ENCODE results near the gene JPH3. TPM values are rescaled to one million over a fixed set of nuclear protein-coding genes. Genes with fewer than 3 reads are reported as not detected.

JPH3 gene
- total RNA-seq, 4 donors from 2014 or later: not detected

DNA sequence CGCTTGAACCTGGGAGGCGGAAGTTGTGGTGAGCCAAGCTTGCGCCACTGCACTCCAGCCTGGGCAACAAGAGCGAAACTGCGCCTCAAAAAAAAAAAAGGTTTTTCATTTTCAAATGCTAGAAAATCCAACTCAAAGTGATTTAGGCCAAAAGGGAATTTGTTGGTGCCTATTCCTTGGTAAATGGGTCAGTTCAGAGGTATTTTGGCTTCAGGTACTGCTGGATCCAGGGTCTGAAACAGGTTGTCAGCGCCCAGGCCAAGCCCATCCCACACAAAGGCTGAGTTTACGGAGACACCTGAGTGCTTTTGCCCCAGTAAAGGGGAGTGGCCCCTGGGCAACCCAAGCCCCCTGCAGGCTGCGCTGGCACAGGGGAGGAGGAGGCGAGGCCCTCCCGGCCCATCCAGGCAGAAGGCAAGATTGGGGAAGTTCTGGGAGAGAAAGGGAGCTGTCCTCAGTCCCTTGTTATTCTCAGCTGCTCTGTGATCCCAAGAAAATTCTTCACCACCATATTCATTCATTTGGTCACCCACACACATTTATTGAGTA, 8.5 kb upstream of the JPH3 start:
- H3K9me3 ChIP-seq: no peaks in the 10 kb centered on the region
- peaks cover 0 to 7% of the 10 kb centered on the region in 2 donors for H3K4me1 ChIP-seq
- in situ Hi-C loops (cut with MboI; ENCODE audit: low sequenced_read_pairs in 4 of 4) (no loop called here), intact Hi-C loops (cut with DNase I; ENCODE audit: low total_unique reads) (no loop called here)
- peaks cover 9 to 25% (median 14%) of the 10 kb centered on the region in 3 donors for H3K27me3 ChIP-seq
- no peak overlapping the region for H3K4me3 ChIP-seq
- DNase-seq: no peak
- H3K27ac ChIP-seq: no peak overlapping the region
- H3K36me3 ChIP-seq: no peaks in the 10 kb centered on the region
- no peak for ATAC-seq
- TF ChIP-seq, protein P1, sequence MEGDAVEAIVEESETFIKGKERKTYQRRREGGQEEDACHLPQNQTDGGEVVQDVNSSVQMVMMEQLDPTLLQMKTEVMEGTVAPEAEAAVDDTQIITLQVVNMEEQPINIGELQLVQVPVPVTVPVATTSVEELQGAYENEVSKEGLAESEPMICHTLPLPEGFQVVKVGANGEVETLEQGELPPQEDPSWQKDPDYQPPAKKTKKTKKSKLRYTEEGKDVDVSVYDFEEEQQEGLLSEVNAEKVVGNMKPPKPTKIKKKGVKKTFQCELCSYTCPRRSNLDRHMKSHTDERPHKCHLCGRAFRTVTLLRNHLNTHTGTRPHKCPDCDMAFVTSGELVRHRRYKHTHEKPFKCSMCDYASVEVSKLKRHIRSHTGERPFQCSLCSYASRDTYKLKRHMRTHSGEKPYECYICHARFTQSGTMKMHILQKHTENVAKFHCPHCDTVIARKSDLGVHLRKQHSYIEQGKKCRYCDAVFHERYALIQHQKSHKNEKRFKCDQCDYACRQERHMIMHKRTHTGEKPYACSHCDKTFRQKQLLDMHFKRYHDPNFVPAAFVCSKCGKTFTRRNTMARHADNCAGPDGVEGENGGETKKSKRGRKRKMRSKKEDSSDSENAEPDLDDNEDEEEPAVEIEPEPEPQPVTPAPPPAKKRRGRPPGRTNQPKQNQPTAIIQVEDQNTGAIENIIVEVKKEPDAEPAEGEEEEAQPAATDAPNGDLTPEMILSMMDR (IDR thresholded peaks at IDR 0.05 in 4 of 5, conservative IDR thresholded peaks at IDR 0.05 in 1 of 5): no peak

DNA sequence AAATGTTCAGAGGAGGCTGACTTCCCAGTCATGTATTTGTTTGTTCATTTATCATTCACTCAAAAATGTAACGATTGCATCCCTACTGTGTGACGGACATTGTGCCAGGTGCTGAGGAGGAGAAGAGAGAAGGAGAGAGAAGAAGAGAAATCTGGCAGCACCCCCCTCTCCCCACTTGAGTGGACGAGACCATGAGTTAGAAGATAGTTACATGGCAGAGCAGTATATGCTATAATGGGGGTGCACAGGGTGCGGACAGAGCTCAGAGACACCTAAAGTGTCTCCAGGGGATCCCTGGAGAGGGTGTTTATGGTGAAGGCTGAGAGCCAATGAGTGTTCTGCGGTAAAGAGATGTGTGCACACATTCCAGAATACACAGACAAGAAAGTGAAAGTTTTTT, 6.6 kb upstream of the JPH3 start:
- in situ Hi-C loops (cut with MboI; ENCODE audit: low sequenced_read_pairs in 4 of 4) (no loop called here), intact Hi-C loops (cut with DNase I; ENCODE audit: low total_unique reads) (no loop called here)
- Histone ChIP-seq H3K4me3 (no peak overlapping the region), H3K27me3 (peaks cover 25 to 44% (median 29%) of the 10 kb centered on the region in 3 donors), H3K9me3 (no peaks in the 10 kb centered on the region), H3K36me3 (no peaks in the 10 kb centered on the region), H3K27ac (no peak overlapping the region), H3K4me1 (no peaks in the 10 kb centered on the region)
- DNase-seq (no peak), ATAC-seq (no peak)
- TF ChIP-seq, protein P1 (IDR thresholded peaks at IDR 0.05 in 4 of 5, conservative IDR thresholded peaks at IDR 0.05 in 1 of 5): no peak
- TF ChIP-seq POLR2A (IDR thresholded peaks at IDR 0.05): no peak

DNA sequence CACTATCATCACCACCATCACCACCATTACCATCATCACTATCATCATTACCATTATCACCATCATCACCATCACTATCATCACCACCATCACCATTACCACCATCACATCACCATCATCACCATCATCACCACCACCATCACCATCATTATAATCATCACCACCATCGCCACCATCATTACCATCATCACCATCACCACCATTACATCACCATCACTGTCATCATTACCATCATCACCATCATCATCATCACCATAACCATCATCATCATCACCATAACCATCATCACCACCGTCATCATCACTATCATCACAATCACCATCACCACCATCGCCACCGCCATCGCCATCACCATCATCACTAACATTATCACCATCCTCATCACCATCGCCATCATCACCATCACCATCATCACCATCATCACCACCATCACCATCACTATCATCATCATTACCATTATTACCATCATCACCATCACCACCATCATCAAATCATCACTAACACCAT, 4.9 kb upstream of the JPH3 start:
- ATAC-seq (no peak), DNase-seq (no peak)
- peaks cover 38 to 57% (median 40%) of the 10 kb centered on the region in 3 donors for H3K27me3 ChIP-seq
- H3K4me1 ChIP-seq: no peaks in the 10 kb centered on the region
- H3K4me3 ChIP-seq: no peak overlapping the region
- in situ Hi-C loops (cut with MboI; ENCODE audit: low sequenced_read_pairs in 4 of 4) (no loop called here), intact Hi-C loops (cut with DNase I; ENCODE audit: low total_unique reads) (no loop called here)
- TF ChIP-seq, protein P1 (IDR thresholded peaks at IDR 0.05 in 4 of 5, conservative IDR thresholded peaks at IDR 0.05 in 1 of 5): no peak
- TF ChIP-seq POLR2A (IDR thresholded peaks at IDR 0.05): no peak
- H3K36me3 ChIP-seq: no peaks in the 10 kb centered on the region
- H3K27ac ChIP-seq: no peak overlapping the region
- no peaks in the 10 kb centered on the region for H3K9me3 ChIP-seq

DNA sequence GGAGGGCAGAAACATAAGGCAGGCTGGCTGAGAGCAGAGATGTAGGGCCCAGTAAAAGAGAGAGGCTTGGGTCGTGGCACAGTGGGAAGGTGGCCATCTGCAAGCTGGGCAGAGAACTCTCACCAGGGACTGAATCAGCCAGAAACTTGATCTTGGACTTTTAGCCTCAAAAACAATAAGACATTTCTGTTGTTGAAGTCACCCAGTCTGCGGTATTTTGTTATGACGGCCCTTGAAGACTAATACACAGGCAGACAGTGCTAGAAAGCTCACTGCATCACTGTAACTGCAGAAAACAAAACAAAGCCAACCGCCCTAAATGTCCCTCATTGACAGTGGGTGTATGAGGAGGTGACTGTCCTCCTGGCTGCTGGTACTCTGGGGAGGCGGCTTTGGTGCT, 3.9 kb upstream of the JPH3 start:
- H3K27ac ChIP-seq: no peak overlapping the region
- no peak overlapping the region for H3K4me3 ChIP-seq
- ATAC-seq: no peak
- in situ Hi-C loops (cut with MboI; ENCODE audit: low sequenced_read_pairs in 4 of 4) (no loop called here), intact Hi-C loops (cut with DNase I; ENCODE audit: low total_unique reads) (no loop called here)
- no peaks in the 10 kb centered on the region for H3K9me3 ChIP-seq
- no peaks in the 10 kb centered on the region for H3K4me1 ChIP-seq
- H3K36me3 ChIP-seq: no peaks in the 10 kb centered on the region
- DNase-seq: no peak
- no peak for TF ChIP-seq POLR2A (IDR thresholded peaks at IDR 0.05)
- TF ChIP-seq, protein P1 (IDR thresholded peaks at IDR 0.05 in 4 of 5, conservative IDR thresholded peaks at IDR 0.05 in 1 of 5): no peak
- H3K27me3 ChIP-seq: peaks cover 43 to 65% (median 45%) of the 10 kb centered on the region in 3 donors

DNA sequence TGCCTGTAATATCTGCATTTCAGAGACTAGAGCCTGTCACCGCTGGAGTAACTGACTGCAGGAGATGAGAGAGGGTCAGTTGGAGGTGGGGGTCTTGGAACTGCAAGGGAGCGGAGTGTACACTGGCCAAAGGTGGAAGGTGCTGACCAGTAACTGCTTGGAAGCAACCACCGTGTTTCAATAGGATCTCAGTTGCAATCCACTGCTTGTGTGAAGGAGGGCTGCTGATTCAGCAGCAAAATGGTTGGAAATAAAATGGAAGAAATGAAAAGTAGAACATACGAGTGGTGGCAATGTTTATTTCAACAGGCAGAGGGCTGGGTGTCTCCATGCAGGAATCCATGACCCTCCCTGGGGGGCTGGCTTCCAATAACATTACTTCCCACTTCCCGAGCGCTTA, 2.1 kb upstream of the JPH3 start:
- intact Hi-C loops (cut with DNase I; ENCODE audit: low total_unique reads) (no loop called here), in situ Hi-C loops (cut with MboI; ENCODE audit: low sequenced_read_pairs in 4 of 4) (no loop called here)
- DNase-seq: no peak

More for the DNA sequence above, 2.1 kb upstream of the JPH3 start:
- Histone ChIP-seq H3K27me3 (peaks cover 58 to 77% (median 62%) of the 10 kb centered on the region in 3 donors), H3K4me3 (no peak overlapping the region), H3K4me1 (no peaks in the 10 kb centered on the region), H3K9me3 (no peaks in the 10 kb centered on the region), H3K27ac (no peak overlapping the region), H3K36me3 (no peaks in the 10 kb centered on the region)
- ATAC-seq: no peak
- TF ChIP-seq POLR2A (IDR thresholded peaks at IDR 0.05): no peak
- TF ChIP-seq, protein P1 (IDR thresholded peaks at IDR 0.05 in 4 of 5, conservative IDR thresholded peaks at IDR 0.05 in 1 of 5): no peak
